Muscle of leg (tissue), 11 donors: Measurements from ENCODE around the gene ABHD10. TPM values are rescaled to one million over a fixed set of nuclear protein-coding genes. Genes with fewer than 3 reads are reported as not detected.
"Not testable (repeated sequence)": the region's sequence is repeated elsewhere in the genome, so short reads cannot be mapped to it uniquely, and the experiment has no call there.

Experiments
- DNase-seq: peaks from one replicate; pipeline ENCODE4 v3.0.0; 2013
- H3K27ac ChIP-seq: one replicate; pipeline ENCODE4 v1.5.1; 2013; ENCODE audit warnings: mild to moderate bottlenecking, low read length, control low read depth
- H3K27me3 ChIP-seq: one replicate; pipeline ENCODE4 v1.6.1; 2013; ENCODE audit warnings: low read length; ENCODE audit not compliant: control insufficient read depth, insufficient read depth
- H3K36me3 ChIP-seq: one replicate; pipeline ENCODE4 v1.6.1; 2013; ENCODE audit warnings: low read length; ENCODE audit not compliant: control insufficient read depth, insufficient read depth
- H3K4me1 ChIP-seq: one replicate; pipeline ENCODE4 v1.6.1; 2013; ENCODE audit warnings: low read length; ENCODE audit not compliant: control insufficient read depth, insufficient read depth
- H3K4me3 ChIP-seq: one replicate; pipeline ENCODE4 v1.5.1; 2013; ENCODE audit warnings: low read length, control low read depth
- H3K9me3 ChIP-seq: replicated peaks from 2 replicates; pipeline ENCODE4 v1.6.1; 2013; ENCODE audit warnings: low read depth, low read length; ENCODE audit not compliant: control insufficient read depth
- WGBS: methylation state at CpG from one replicate; pipeline ENCODE4 v1.1.5; 2013; ENCODE audit warnings: missing lambda C conversion rate; ENCODE audit not compliant: insufficient coverage; 5-methylcytosine and 5-hydroxymethylcytosine counted together
- polyA plus RNA-seq, 8 donors: library from polyadenylated mRNA; unstranded; fragments of 120-200 nt; gene quantifications; one replicate each; pipeline versions ENCODE4 v1.2.1 to v1.2.3, GENCODE V29; 2013; ENCODE audit warnings: inconsistent platforms in 1 of 8, low replicate concordance in 1 of 8; ENCODE audit not compliant: insufficient read length in 8 of 8, insufficient read depth in 1 of 8
- total RNA-seq: library from RNA; stranded (reverse); fragments of 120-200 nt; gene quantifications from one replicate; pipeline ENCODE4 v1.2.4, GENCODE V29; 2013

The ABHD10 gene
- total and polyA plus RNA-seq, 9 donors, result 21.0 to 27.0 (median 23.1) TPM

DNA sequence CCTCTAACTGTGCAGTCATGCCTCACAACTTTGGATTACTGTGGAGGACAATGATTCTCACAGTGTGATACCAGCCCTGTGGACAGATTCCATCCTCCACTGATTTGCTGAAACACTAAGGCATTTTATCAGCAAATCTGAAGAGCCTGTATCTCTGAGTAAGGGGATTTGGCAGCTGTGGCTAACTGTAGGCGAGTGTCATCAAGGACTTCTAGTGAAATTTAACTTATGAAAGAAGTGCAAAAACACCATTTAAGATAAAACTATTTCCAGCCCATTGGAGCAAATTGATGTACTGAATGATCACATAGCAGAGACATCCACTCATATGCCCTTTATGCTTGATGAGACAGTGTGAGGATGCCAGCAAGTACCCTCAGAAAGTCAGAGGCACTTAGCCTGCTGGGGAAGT is 41.9 kb downstream of the ABHD10 start:
- WGBS, result no CpG with 5 or more reads among the region's 1 CpG
- H3K4me1 ChIP-seq, result no peaks in the 10 kb centered on the region
- H3K27ac ChIP-seq, result no peak overlapping the region
- H3K27me3 ChIP-seq, result no peaks in the 10 kb centered on the region
- H3K9me3 ChIP-seq, result no peaks in the 10 kb centered on the region
- H3K4me3 ChIP-seq, result no peak overlapping the region
- no peaks in the 10 kb centered on the region for H3K36me3 ChIP-seq
- DNase-seq, result no peak

DNA sequence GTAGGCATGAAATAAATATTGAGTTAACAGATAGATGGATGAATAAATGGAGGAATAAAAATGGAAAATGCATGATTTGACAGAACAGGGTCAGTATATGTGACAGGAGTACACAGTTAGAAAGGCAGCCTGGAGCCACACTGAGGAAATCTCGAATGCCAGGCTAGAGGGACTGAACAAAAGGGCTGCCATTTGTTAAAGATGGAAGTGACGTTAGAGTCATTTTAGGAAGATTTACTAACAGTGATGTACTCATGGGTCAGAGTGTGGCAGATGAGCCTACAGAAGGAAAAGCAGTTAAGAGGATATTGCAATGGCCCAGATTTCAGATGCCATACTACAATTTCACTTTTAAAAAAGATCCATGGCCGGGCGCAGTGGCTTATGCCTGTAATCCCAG is 48.3 kb downstream of the ABHD10 start:
- H3K27me3 ChIP-seq, result no peaks in the 10 kb centered on the region
- no peaks in the 10 kb centered on the region for H3K9me3 ChIP-seq
- no peak for DNase-seq
- no peak overlapping the region for H3K4me3 ChIP-seq
- 79% methylated on average over 4 of the region's 4 CpGs for WGBS
- no peaks in the 10 kb centered on the region for H3K36me3 ChIP-seq
- H3K4me1 ChIP-seq, result no peaks in the 10 kb centered on the region
- no peak overlapping the region for H3K27ac ChIP-seq

DNA sequence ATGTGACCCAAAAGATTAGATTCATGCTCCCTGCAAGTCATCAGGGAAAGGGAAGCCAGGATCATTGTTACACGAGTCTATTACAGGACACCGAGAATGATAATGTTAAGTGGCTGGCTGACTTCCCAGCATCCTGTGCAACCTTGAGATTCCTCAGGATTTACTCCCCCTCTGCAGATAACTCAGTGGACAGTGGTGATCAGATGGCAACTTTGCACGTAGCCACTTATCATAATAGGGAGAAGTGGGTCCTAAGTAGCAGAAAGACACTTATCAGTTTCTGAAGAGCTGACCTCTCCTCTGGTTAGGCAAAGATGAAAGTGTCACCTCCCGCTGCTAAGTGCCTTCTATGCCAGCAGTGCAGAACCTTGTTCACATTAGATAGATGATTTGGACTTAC is 49.0 kb downstream of the ABHD10 start:
- no peak for DNase-seq
- Histone ChIP-seq H3K36me3 (no peaks in the 10 kb centered on the region), H3K9me3 (no peaks in the 10 kb centered on the region), H3K4me1 (no peaks in the 10 kb centered on the region), H3K27ac (no peak overlapping the region), H3K27me3 (no peaks in the 10 kb centered on the region), H3K4me3 (no peak overlapping the region)
- WGBS, result 60% methylated on average over 1 of the region's 4 CpGs

DNA sequence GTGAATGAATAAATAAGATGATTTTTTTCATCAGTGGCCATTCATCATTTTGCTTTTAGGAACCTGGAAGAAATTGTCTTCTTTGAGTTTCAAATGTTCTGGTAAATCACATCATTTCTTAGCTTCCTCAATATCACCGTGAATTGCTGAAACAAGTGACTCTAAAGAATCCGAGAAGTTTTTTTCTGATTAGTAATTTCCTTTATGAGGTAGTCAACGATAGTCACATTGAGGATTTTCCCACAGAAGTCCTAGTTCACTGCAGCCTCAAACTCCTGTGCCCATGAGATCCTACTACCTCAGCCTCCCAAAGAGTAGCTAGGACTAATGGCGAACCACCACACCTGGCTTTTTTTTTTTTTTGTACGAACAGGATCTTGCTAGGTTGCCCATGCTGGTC is 52.1 kb downstream of the ABHD10 start:
- Histone ChIP-seq H3K4me1 (no peaks in the 10 kb centered on the region), H3K9me3 (no peaks in the 10 kb centered on the region), H3K36me3 (no peaks in the 10 kb centered on the region), H3K27me3 (no peaks in the 10 kb centered on the region), H3K27ac (no peak overlapping the region), H3K4me3 (no peak overlapping the region)
- WGBS, result 90% methylated on average over 2 of the region's 5 CpGs
- no peak for DNase-seq

DNA sequence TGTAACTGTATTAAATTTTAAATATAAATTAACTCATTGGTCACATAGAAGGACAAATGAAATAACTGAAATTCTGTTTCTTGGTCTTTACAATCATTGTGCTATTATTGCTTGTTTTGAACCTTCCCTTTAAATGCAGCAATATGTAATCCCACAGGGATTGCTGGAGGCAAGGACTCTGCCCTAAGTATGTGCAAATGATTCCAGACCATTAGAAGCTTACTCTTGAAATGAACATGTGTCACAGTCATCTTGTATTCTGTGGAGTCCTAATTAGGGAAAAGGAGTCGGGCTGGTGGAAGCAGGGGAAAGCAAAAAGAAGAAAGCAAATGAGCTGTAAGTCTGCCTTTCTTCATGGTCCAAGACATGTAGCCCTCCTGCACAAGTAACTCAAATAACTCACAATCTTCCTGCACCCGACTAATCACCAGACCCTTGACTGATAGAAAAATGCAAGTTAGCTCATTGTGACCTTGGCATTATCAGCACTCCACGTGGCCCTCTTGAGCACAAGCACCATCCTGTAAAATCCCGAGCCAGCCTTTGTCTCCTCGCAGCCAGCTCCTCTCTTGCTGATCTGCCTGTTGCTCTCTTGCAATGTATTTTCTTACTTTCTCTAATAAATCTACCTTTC is 53.4 kb downstream of the ABHD10 start:
- no peak for DNase-seq
- WGBS, result 78% methylated on average over 4 of the region's 5 CpGs
- H3K9me3 ChIP-seq, result no peaks in the 10 kb centered on the region

DNA sequence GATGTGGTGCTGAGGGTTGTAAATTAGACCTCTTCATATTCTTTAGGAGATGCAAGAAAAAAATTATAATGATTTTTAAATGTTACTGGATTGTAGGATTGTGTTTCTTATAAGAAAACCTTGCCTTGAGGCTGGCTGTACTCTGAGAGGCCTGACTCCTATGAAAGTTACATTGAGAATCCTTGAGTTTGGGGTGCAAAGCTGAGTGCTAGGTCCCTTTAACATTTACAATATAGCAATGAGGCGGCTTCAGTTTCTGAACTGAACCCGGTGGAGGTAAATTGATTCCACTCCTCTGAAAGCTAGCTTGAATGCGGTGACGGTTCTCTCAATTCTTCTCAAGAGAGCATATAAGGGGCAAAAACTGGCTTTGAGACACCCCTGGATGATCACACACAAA is 55.6 kb downstream of the ABHD10 start, which contains the start of gene TMPRSS7:
TSS of gene TMPRSS7 (plus strand) at position 301 of the 400 bp plus-strand sequence. CDS start 110 bp downstream, outside the sequence.
- H3K27me3 ChIP-seq, result peaks cover 1% of the 10 kb centered on the region
- no peak within 1 kb of the TSS for H3K27ac ChIP-seq
- H3K9me3 ChIP-seq, result no peaks in the 10 kb centered on the region
- no peaks in the 10 kb centered on the region for H3K36me3 ChIP-seq
- H3K4me1 ChIP-seq, result no peaks in the 10 kb centered on the region
- no peak for DNase-seq
- 66% methylated on average over 4 of the region's 4 CpGs for WGBS
- no peak within 1 kb of the TSS for H3K4me3 ChIP-seq

More for the DNA sequence above, 53.4 kb downstream of the ABHD10 start:
- Histone ChIP-seq H3K4me3 (no peak overlapping the region), H3K27me3 (no peaks in the 10 kb centered on the region), H3K27ac (no peak overlapping the region), H3K36me3 (no peaks in the 10 kb centered on the region), H3K4me1 (no peaks in the 10 kb centered on the region)

DNA sequence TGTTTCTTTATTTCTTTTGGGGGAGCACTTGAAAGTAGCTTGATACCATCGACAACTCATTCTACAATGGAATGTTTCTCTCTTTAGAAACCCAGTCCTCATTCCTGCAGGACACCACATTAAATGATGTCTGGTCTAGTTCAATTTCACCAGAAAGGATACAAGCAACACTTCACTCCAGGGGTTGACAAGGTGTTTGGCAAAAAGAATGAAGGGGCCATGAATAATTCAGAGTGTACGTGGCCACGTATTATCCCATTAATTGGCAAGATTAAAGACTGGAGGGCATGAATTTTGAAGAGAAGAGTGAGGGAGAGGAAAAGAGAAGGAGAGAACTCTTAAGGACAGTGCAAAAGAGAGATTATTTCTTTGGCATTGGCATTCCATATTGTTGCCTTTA is 56.4 kb downstream of the ABHD10 start:
- Histone ChIP-seq H3K4me3 (no peak overlapping the region), H3K27me3 (peaks cover 2% of the 10 kb centered on the region), H3K4me1 (no peaks in the 10 kb centered on the region), H3K27ac (no peak overlapping the region), H3K9me3 (no peaks in the 10 kb centered on the region), H3K36me3 (no peaks in the 10 kb centered on the region)
- no peak for DNase-seq
- WGBS, result 93% methylated on average over 2 of the region's 3 CpGs

DNA sequence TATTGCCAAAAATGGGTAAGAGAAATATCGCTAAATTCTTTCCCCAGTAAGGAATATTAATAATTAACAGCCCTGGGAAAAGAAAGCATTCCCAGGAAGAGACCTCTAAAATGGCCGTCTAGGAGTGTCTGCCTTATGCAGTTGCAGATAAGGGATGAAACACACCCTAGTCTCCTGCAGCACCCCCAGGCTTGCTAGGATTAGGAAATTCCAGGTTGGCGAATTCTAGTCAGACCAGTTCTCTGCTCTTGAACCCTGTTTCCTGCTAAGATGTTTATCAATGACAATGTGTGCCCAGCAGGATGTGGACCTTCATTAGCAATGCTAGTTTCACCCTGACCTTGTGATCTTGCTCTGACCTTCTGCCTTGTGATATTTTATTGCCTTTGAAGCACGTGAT is 58.4 kb downstream of the ABHD10 start:
- H3K9me3 ChIP-seq, DNase-seq, H3K27me3 ChIP-seq, H3K4me3 ChIP-seq, H3K36me3 ChIP-seq, H3K27ac ChIP-seq, H3K4me1 ChIP-seq: not testable (repeated sequence)
- WGBS, result 88% methylated on average over 1 of the region's 4 CpGs

DNA sequence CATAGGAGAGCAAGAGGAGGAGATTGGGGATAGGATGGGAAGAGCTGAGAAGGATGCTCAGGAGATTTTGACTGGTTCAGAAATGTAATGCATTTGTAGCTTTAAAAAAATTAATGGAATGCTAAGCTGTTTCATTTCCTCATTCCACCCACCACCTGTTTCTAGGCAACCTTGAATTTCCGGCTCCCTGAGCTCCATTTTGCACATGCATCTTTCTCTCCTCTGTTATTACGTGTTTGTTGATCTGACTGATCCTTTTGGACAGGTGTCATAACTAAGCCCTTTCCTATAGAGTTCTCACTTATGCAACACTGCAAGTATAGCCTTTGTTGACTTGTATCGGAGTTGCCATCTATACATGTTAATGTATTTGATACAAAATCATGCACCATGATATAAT is 60.0 kb downstream of the ABHD10 start:
- no CpG with 5 or more reads among the region's 3 CpGs for WGBS

DNA sequence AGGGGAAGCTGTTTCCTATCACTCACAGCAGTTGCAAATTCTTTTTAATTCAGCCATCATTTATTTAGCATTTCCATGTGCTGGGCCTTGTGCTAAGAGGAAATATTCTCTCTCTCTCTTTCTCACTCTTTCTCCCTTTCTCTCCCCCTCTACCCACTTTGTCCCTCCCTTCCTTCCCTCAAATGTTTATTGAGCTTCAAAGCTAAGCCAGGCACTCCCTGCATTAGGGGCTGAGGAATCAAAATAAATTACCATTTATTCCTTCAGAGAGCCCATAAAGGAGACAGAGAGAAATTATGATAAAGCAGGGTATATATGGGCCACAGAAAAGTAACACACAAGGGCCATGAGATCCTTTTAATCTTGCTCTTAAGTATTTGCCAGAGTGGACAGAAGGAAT is 62.5 kb downstream of the ABHD10 start:
- Histone ChIP-seq H3K36me3 (no peaks in the 10 kb centered on the region), H3K27ac (no peak overlapping the region), H3K4me3 (no peak overlapping the region), H3K4me1 (no peaks in the 10 kb centered on the region), H3K9me3 (no peaks in the 10 kb centered on the region), H3K27me3 (peaks cover 2% of the 10 kb centered on the region)
- no peak for DNase-seq

More for the DNA sequence above, 60.0 kb downstream of the ABHD10 start:
- DNase-seq, result no peak
- no peaks in the 10 kb centered on the region for H3K36me3 ChIP-seq
- no peaks in the 10 kb centered on the region for H3K4me1 ChIP-seq
- H3K9me3 ChIP-seq, result no peaks in the 10 kb centered on the region
- H3K27me3 ChIP-seq, result peaks cover 2% of the 10 kb centered on the region
- H3K4me3 ChIP-seq, result no peak overlapping the region
- no peak overlapping the region for H3K27ac ChIP-seq

DNA sequence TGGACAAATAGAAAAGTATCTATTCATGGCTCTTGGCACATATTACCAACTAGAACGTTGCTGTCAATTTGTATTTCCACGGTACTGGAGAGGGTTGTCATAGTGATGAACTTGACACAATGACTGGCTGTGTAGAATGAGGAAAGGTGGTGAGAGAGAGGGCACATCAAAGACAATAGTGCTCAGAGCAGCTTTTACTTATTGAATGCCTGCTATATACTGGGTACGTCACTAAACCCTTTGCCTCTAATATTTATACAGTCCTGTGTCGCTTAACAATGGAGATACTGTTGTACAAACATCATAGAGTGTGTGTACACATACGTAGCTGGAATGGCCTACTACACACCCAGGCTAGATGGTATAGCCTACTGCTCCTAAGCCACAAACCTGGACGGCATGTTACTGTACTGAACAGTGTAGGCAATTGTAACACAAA is 64.0 kb downstream of the ABHD10 start:
- DNase-seq, result no peak
- peaks cover 2% of the 10 kb centered on the region for H3K27me3 ChIP-seq
- no peaks in the 10 kb centered on the region for H3K4me1 ChIP-seq
- no peaks in the 10 kb centered on the region for H3K9me3 ChIP-seq
- H3K36me3 ChIP-seq, result no peaks in the 10 kb centered on the region
- H3K4me3 ChIP-seq, result no peak overlapping the region
- no peak overlapping the region for H3K27ac ChIP-seq
- no CpG with 5 or more reads among the region's 6 CpGs for WGBS
